Fibroblast of skin of left quadriceps (primary cell): ENCODE measurements around the gene GOLGB1.
"Not testable (repeated sequence)": the region's sequence is repeated elsewhere in the genome, so short reads cannot be mapped to it uniquely, and the experiment has no call there.

Experiments used
- DNase-seq, 2 experiments: peaks; one replicate each; pipeline ENCODE4 v3.0.0-alpha.2; 2013; ENCODE audit warnings: low read depth in 2 of 2

Gene GOLGB1

DNA sequence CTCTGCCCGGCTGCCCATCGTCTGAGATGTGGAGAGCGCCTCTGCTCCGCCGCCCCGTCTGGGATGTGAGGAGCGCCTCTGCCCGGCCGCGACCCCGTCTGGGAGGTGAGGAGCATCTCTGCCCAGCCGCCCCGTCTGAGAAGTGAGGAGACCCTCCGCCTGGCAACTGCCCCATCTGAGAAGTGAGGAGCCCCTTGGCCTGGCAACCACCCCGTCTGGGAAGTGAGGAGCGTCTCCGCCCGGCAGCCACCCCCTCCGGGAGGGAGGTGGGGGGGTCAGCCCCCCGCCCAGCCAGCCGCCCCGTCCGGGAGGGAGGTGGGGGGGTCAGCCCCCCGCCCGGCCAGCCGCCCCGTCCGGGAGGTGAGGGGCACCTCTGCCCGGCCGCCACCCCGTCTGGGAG is 60.8 kb downstream of the GOLGB1 start:
- not testable (repeated sequence) for DNase-seq

DNA sequence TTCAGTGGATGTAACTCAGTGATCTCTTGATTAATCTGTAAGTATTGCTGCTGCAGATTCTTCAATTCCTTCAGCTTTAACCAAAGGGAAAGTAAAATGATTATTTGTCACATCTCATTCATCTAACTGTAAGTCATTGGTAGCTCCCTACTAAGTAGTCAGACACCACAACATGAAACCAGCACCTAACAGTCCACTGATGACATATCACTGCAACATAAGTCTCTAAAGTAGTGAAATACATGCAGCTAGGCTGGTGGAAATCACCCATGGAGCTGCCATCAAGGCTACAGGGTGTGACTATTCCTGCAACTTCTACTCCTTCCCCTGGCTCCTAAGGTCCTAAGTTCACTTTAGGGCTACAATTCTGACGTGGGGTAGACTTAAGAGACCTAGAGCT is 67.7 kb downstream of the GOLGB1 start:
- no peak for DNase-seq

DNA sequence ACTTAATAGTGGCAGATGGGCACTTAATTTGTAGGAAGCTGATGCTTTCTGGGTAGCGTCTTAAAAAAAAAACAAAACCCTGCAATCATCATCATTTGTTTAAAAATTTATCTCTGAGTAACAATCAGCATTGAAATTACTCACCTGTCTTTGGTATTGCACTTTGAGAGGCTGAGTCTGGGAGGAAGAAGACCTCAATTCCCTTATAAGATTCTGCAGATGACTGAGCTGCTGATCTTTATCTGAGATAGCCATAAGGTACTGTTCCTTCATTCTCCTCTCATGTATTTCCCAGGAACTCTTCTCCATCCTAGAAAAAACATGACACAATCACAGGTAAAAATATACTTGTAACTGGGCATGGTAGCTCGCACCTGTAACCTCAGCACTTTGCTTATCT is 72.4 kb downstream of the GOLGB1 start:
- DNase-seq: no peak

DNA sequence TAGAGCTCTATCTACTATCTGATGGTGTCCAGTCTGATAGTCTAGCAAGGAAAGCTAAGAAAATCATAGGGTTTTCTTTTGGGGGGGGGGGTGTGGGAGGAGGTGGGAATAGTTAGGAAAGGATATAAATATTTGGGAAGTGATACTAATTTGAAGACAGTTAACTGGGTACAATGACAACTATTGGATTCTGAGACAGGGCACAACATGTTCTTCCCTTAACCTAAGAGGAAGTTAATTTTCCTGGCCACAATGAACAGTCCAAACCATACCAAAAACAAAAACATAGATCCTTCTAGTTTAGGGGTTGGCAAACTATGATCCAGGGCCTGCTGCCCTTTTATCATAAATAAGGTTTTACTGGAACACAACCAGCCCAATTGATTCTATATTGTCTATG is 78.9 kb downstream of the GOLGB1 start:
- DNase-seq: no peak

DNA sequence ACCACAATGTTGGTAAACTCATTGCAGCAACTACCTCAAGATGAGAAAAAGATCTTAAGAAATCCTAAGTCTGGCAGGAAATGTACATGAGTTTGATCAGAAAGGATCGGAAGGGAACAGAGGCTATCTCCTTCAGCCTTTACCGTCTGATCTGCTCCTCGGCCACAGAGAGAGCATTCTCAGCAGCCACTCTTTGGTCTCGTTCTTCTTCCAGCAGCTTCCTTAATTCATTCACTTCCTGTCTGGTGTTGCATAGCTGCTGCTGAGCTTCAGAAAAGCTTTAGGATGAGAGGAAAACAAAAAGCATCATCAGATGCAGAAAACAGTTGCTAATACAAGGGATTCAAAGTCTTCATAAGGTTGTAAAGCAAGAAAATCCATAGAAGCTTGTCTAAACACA is 82.2 kb downstream of the GOLGB1 start:
- no peak for DNase-seq

DNA sequence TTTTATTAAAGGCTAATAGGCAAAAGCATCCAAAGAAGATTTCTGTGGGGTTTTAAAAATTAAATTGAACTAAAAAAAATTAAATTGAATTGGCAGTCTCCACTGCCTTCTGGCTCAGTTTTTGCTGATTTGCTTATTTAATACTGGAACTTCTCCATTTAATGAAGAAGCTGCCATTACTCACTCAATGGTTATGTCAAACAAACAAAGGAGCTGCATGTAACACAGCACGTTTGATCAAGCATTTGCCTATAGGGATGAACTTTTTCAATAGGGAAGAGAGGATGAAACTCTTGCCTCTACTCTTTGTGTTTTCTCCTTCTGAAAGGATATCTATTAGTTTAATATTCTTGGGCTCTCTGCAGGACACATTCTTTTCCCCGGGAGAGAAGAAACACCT is 84.1 kb downstream of the GOLGB1 start:
- no peak for DNase-seq

DNA sequence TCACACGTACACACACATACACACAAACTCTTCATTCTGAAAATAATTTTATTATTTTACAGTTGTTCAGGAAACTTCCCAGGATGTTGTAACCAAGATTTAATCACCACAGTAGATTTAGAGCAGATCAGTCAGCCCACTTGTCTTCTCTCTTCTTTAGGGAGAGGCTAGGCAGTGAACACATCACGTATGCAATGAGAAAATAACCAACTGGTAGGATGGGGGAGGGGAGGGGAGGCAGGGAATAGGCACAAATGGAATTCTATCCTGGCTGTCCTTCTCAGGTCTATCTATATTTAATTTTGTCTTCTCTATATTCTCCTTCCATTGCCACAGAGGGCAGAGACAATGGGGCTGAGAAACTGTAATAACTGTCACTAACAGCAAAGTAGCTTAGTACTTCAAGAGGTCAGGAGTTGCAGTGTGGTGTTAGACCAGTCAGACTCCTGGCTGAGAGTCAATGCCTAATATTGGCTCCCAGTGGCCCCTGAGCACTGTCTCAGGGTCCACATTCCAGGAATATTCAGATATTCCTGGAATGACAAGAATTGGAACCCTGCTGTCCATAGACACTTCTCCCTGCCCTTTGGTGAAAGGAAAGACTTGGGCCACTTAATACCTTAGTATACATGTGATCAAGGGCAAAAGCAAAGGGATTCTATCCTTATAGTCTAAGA is 86.2 kb downstream of the GOLGB1 start:
- DNase-seq: no peak

DNA sequence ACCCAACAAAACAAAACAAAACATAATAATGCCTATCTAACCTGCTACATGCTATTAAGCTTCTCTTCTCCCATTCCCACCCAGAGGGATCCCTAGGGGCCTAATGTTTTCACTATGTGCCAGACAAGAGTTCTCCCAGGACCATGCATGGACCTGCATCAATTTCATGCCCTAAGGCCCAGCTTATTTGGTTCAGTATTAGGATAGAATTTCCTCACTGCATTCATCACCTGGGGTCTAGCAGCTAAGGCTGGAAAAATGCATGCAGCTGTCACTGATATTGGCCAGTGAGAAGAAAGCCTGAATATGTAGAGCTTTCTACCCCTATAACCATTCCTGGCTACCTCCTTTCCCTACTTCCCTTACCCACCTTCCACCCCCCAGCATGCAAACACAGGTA is 86.8 kb downstream of the GOLGB1 start:
- no peak for DNase-seq

DNA sequence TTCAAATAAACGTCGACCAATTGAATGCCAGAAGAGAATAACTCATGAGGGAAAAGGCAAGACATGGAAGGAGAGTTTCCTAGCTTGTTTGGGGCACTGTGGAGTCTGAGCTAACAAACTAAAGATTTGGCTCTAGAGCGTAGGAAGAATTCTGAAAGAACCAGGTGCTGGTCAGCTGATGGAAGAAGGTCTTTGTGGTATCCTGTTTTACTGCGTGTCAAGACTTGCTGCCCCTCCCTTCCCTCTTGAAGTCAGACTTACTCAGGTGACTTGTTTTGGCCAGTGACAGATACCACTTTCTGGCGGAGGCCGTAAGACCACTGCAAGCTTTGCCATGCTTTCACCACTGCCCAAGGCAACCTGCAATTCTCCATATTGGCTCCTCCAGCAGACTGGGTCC is 88.2 kb downstream of the GOLGB1 start:
- DNase-seq: no peak

DNA sequence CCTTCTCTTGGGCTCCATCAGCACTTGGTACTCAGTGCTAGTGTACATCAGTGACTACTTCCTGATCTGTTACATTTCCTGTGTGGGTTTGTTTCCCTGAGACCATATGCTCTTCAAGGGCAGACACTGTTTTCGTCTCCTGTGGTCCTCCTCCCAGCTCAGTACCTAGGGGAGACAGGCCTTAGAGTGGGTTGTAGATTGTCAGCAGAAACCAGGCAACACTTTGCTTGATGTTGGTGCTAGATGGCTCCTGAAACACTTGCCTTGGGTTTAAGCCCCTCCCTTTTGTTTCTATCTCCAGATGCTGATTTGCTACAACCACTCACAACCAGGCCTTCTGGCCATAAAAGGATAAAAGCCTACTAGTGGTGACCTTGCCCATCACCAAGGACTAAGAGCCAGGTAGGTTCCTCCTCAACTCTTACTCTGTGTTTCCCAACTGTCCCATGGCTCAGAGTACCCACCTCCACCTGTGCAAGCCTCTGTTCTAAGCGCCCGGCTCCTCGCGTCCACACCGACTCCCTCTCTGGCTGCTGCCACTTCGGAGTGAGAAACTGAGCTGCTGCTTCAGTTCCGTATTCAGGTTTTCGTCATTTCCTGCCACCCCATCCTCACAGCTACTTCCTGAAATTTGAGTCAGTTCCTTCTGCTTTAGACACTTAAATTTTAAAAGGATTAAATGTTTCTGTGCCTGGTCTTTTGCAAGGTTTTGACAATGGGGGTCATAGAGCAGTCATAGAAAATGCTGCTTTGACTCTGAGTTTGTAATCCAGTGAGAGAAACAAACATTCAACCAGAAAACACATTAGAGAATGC is 89.0 kb downstream of the GOLGB1 start, which contains the start of gene HCLS1:
Gene HCLS1 (minus strand): TSS at position 548 of the 816 bp plus-strand sequence. CDS start 2,556 bp downstream, outside the sequence.
- DNase-seq: no peak

DNA sequence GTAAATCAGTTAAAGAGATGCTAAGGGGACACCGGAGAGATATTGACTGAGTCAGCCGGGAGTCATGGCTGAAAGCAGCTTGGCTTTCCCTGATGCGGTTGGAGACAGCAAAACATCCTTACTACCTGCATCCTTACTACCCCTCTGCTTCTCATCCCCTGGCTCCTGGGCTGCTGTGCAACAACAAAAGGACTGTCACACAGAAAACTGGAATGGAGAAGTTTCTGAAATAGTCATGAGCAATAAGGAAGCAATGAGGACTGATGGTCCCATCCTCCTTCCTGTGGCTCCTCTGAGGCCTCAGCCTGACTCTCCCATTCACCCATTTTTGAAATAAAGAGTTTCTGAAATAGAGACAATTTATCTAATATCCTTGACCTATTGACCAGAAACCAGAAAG is 90.0 kb downstream of the GOLGB1 start:
- no peak for DNase-seq

DNA sequence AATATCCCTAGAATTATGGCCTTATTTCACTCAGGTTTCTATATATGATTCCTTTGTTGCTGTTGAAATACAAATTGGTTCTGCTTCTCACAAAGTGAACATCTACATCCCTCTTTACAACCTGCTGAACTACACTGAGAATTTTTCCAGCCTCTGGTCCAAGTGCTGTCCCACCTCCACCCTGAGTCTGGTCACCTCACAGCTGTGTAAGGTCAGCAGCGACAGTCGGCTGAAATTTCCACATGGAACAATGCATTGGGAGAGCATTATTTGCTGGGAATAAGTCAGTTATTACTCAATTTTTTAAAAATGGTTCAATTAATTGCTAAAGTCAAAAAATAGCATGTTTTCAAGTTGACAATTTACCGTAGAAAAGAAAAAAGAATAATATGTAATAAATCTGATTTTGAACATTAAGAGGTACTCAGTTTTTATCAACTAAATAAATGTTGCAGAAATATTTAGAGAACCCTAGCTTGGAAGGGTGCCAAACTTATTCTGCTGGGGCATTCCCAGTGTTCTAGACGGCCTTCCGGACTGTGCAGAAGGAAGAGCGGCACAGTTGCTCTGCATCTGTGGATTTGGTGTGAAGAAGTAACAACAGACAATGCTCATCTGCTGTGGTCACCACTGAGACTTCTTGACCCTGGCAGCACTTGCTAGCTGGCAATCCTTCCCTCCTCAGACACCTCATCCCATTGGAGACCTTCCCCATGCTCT is 90.7 kb downstream of the GOLGB1 start:
- DNase-seq: no peak

DNA sequence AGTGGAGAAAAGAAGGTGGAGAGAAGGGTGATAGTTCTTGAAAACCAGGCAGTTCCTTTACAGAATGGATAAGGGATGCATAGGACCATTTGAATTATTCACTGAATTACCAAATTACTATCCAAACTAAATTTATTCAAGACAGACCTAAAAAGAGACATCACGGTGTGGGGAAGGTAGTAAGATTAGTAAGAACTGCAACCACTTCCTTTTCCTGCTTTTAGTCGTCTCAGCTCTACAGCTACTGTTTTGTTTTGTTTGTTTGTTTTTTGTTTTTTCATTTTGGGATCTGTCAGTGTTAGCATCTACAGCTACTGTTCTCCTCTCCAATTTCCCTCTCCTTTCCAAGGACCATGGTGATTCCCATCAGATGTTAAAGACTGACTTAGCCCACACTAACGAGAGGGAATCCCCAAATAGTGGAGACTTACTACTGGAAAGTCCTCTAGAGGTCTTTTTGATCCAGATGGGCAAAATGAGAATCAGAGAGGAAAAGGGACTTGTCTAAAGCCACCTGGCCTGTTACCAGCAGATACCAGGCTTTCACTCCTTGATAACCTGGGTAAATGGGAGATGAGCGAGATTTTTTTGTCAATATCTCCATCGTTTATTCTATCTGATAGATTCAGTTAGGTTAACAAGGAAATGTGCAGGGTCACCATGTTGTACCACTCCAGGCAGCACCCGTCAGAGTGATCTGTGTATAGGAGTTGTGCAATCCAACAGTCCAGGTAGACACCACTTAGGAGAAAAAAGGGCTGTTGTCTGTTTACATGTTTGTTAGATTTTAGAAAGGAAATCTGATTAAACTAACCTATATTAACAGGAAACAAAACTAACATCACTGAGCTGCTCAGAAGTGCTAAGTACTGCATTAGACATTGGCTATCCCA is 94.8 kb downstream of the GOLGB1 start:
- DNase-seq: no peak

DNA sequence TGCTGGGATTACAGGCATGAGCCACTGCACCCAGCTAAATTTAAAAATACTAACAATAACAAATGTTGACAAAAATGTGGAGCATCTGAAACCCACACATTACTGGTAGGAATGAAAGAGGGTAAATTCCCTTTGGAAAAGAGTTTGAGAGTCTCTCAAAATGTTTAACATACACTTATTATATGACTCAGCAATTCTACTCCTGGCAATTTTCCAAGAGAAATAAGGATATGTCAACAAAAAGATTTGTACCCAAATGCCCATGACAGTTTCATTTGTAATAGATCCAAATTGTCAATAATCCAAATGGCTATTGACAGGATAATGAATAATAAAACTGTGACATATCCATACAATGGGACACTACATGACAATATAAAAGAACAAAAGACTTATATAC is 97.9 kb downstream of the GOLGB1 start:
- DNase-seq: no peak

DNA sequence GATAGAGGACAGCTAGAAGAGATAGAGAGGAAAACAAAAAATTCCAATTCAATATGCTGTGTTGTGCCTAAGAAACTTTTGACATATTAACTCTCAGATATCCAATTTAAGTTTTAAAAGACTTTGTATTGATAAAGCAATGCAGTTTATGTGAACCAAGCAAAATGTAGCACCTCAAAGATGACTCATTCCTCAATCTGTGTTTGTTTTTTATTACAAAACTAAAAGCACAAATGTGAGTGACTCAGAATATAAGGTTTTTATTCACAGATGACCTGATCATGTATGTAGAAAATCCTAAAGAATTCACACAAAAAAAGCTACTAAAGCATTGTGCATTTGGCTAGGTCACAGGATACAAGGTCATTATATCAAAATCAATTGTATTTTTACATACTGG is 99.9 kb downstream of the GOLGB1 start:
- DNase-seq: no peak

DNA sequence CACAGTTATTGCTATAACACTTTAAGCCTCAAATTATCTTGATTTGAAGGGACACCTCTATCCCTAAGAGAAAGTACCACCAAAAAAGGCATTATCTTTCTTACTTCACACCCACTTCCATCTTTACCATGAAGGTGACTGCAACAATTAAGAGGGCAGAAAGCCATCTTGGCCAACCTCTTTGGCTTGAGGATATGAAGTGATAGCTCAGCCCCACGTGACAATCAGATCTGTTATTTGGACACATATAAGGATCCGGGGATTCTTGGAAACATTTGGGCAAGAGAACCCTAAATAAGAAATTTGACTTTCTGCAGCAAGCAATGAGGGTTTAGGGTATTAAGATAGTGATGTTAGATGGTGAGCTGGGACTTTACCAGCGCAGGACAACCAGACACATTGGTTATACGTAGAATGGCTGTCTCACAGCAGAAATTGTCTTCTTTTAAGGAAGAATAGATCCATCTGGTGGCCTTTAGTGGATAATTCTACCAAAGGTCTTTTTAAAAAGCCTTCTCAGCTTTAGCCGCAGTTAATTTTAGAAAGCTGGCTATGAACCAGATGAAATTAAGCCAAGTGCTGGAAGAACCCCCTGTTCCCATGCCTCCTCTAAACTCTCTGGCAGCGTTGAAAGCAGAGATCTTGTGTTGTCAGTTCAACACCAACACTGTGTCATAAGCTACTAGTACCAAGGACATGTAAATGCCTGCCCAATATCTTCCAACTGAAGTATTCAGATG is 101.2 kb downstream of the GOLGB1 start:
- DNase-seq: no peak

DNA sequence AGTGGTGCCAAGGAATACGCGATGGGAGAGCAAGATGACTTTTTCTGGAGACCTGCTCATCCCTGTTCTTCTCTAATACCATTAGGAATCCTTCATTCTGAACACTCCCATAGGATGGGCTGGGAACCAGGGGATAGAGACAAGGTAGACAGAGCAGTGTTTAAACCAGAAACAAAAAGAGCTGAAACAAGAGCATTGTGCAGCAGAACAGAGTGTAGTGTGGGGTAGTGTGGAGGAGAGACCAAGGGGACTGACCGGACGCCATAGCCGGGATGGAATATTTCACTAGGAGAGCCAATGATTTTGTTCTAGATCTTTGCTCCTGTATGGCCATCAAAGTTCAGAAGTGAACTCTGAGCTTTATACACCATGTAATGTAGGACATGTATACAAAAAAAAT is 104.5 kb downstream of the GOLGB1 start:
- no peak for DNase-seq

DNA sequence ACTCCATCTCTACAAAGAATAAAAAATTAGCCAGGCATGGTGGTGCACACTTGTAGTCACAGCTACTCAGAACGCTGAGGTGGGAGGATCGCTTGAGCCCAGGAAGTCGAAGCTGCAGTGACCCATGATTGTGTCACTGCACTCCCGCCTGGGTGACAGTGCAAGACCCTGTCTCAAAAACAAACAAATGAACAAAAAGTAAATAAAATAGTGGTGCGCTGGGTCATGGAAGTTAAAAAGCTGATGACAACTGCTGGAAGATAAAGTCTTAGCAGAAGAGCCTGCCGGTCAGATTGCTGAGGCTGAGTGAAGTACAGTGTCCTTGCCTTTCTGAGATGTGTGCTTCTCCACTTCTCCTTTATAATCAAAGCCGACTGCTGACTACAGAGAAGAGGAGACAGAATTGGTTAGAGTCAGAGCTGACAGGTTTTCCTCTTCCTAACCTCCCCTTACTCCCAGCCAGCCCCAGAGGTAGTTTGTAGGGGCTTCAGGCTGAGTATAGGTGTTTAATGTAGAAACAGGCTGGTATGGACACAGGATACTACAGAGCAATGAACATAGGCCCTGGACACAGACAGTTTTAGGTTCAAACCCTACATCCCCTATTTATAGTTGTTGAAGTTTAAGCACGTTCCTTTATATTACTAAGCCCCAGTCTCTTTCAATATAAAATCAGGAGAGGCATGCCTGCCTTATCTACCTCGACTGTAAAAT is 106.8 kb downstream of the GOLGB1 start:
- DNase-seq: no peak

DNA sequence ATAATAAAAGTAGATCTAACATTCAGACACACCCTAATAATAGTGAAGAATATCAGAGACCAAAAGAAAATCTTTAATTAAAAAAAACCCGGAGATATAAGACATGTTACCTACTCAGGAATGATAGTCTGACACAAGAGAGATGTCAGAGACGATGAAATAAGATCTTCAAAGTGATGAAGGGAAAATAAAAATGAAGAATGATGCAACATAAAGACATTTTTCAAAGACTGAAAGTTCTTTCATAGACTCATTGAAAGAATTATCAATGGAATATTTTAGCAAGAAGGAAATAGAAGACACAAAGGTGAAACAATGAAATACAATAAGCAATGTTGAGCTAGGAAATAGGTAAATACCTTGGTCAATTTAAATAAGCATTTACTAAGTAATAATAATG is 108.4 kb downstream of the GOLGB1 start:
- no peak for DNase-seq

DNA sequence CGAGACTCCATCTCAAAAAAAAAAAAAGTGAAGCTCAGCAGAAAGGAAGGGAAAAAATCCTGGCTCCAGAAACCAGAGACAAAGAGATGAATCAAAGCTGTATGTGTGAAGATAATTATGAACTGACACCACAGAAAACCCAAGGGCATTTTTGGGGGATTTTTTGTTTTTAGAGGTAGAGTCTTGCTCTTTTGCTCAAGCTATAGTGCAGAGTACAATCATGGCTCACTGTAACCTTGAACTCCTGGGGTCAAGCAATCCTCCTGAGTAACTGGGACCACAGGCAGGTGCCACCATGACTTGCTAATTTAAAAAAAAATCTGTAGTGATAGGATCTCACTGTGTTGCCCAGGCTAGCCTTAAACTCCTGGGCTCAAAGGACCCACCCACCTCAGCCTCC is 111.6 kb downstream of the GOLGB1 start:
- DNase-seq: no peak
